Gastroesophageal sphincter (tissue), 4 donors: Measurements from ENCODE around the gene COMMD7. TPM values are rescaled to one million over a fixed set of nuclear protein-coding genes. Genes with fewer than 3 reads are reported as not detected.

Source experiments
- ATAC-seq: fragments of 150-250 bp; one replicate; pipeline ENCODE4 v1.9.1; 2016; ENCODE audit warnings: mild to moderate bottlenecking, moderate library complexity
- H3K27ac ChIP-seq, 4 donors: fragments of 200-600 bp; sonication (generic) in 3 of 4; 1 replicate in 3 of 4; 2 replicates in 1 of 4; pipeline ENCODE4 v1.5.1; 2016 to 2019
- H3K27me3 ChIP-seq: fragments of 200-600 bp; sonication (generic); one replicate; pipeline ENCODE4 v1.5.1; 2019
- H3K36me3 ChIP-seq, 2 donors: fragments of 200-600 bp; sonication (generic); one replicate each; pipeline ENCODE4 v1.5.1; 2019; ENCODE audit warnings: control low read depth in 1 of 2
- H3K4me1 ChIP-seq, 3 donors: fragments of 200-600 bp; sonication (generic); 1 replicate in 2 of 3; 2 replicates in 1 of 3; pipeline ENCODE4 v1.5.1; 2016 to 2019; ENCODE audit warnings: control low read depth in 2 of 3
- H3K4me3 ChIP-seq, 2 donors: fragments of 200-600 bp; sonication (generic); one replicate each; pipeline ENCODE4 v1.5.1; 2019; ENCODE audit warnings: mild to moderate bottlenecking in 1 of 2, moderate library complexity in 1 of 2
- H3K9me3 ChIP-seq, 3 donors: fragments of 200-600 bp; sonication (generic); one replicate each; pipeline ENCODE4 v1.5.1; 2017 to 2019; ENCODE audit warnings: control low read depth in 2 of 3
- EP300 ChIP-seq: sonication (generic); formaldehyde crosslinking; IDR thresholded peaks from one replicate; pipeline ENCODE4 v1.6.1; 2017; ENCODE audit warnings: antibody characterized with exemption, mild to moderate bottlenecking
- POLR2A ChIP-seq, 2 donors: fragments of 450-650 bp; IDR thresholded peaks; one replicate each; pipeline ENCODE4 v1.6.1; 2017; ENCODE audit warnings: antibody characterized with exemption in 2 of 2, mild to moderate bottlenecking in 2 of 2, moderate library complexity in 1 of 2
- POLR2AphosphoS5 ChIP-seq: sonication (generic); formaldehyde crosslinking; IDR thresholded peaks from one replicate; pipeline ENCODE4 v1.6.1; 2017; ENCODE audit warnings: antibody characterized with exemption
- WGBS, 2 donors: methylation state at CpG; one replicate each; pipeline ENCODE4 v1.1.5; 2018; ENCODE audit warnings: low coverage in 1 of 2; 5-methylcytosine and 5-hydroxymethylcytosine counted together
- total RNA-seq, 4 donors: library from RNA; depleted of rRNA; stranded (reverse); fragments of >200 nt; gene quantifications; one replicate each; pipeline ENCODE4 v1.1.0, GENCODE V29; 2016
- TF ChIP-seq, protein P1 (sequence below), 4 experiments: fragments of 200-600 bp in 2 of 4; fragments of 450-650 bp in 2 of 4; sonication (generic) in 1 of 4; IDR thresholded peaks; one replicate each; pipeline ENCODE4 v1.5.1; 2017 to 2019; ENCODE audit warnings: antibody characterized with exemption in 4 of 4, mild to moderate bottlenecking in 2 of 4, moderate library complexity in 2 of 4

The COMMD7 gene
- total RNA-seq, 4 donors from 2014 or later = 25.0 to 33.2 (median 30.7) TPM

DNA sequence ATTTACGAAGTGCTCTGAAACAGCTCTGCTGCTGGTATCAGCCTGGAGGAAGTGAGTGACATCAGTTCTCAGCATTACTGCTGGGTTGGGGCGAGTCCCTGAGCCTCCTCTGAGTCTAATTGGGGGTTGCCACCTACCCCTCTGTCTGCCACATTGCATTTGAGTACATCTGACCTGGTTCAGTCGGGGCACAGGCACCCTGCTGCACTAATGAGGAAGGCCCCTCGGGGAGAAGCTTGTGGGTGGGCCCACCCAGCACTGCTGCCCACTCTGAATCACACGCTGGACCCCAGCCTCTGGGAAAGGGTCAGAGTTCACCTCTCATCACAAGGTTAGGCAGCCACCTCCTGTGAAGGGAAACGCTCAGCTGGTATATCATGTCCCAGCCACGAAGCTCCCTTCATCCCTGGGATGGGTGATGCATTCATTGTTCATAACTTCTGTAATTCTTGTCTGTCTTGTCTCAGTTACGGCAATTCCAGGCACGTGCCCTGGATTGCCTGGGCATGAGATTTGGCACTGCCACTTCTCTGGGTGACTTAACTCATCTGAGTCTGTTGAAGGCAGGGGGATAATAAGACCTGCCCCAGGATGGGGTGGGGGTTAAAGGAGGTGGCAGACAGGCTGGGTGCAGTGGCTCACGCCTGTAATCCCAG is 32.2 kb upstream of the COMMD7 start:
- ATAC-seq = no peak
- no peaks in the 10 kb centered on the region for H3K27me3 ChIP-seq
- peaks cover 0 to 5% of the 10 kb centered on the region in 2 donors for H3K36me3 ChIP-seq
- 93% methylated on average over 5 of the region's 10 CpGs; no CpG with 5 or more reads in 1 of the 2 donors for WGBS, 2 donors
- H3K4me3 ChIP-seq = no peak overlapping the region
- no peak overlapping the region for H3K27ac ChIP-seq
- no peaks in the 10 kb centered on the region for H3K4me1 ChIP-seq
- H3K9me3 ChIP-seq = no peaks in the 10 kb centered on the region
- TF ChIP-seq, protein P1, sequence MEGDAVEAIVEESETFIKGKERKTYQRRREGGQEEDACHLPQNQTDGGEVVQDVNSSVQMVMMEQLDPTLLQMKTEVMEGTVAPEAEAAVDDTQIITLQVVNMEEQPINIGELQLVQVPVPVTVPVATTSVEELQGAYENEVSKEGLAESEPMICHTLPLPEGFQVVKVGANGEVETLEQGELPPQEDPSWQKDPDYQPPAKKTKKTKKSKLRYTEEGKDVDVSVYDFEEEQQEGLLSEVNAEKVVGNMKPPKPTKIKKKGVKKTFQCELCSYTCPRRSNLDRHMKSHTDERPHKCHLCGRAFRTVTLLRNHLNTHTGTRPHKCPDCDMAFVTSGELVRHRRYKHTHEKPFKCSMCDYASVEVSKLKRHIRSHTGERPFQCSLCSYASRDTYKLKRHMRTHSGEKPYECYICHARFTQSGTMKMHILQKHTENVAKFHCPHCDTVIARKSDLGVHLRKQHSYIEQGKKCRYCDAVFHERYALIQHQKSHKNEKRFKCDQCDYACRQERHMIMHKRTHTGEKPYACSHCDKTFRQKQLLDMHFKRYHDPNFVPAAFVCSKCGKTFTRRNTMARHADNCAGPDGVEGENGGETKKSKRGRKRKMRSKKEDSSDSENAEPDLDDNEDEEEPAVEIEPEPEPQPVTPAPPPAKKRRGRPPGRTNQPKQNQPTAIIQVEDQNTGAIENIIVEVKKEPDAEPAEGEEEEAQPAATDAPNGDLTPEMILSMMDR (IDR thresholded peaks at IDR 0.05) = no peak
- TF ChIP-seq EP300 (no peak), POLR2A (IDR thresholded peaks at IDR 0.05) (no peak), POLR2AphosphoS5 (no peak)

DNA sequence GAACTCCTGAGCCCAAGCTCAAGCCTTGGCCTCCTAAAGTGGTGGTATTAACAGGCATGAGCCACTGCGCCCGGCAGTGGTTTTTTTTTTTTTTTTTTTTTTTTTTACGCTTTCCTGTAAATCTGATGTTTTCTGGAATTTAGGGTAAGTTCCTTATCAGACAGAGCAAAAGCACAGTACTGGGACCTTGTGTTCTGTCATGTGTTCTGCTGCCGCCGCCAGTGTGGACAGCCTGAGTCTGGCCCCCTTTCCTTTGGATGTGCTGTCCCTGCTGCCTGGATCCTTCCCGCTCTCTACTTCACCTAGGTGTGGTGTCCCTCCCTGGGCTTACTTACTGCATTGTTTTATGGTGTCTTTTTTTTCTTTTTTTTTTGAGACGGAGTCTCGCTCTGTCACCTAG is 30.6 kb upstream of the COMMD7 start:
- Histone ChIP-seq H3K27ac (no peak overlapping the region), H3K9me3 (no peaks in the 10 kb centered on the region), H3K36me3 (no peaks in the 10 kb centered on the region), H3K27me3 (no peaks in the 10 kb centered on the region), H3K4me1 (no peaks in the 10 kb centered on the region), H3K4me3 (no peak overlapping the region)
- WGBS, 2 donors = 85% methylated on average over 6 of the region's 8 CpGs; no CpG with 5 or more reads in 1 of the 2 donors
- TF ChIP-seq POLR2AphosphoS5 (no peak), EP300 (no peak), POLR2A (IDR thresholded peaks at IDR 0.05) (no peak)
- TF ChIP-seq, protein P1 (IDR thresholded peaks at IDR 0.05) = no peak
- no peak for ATAC-seq

DNA sequence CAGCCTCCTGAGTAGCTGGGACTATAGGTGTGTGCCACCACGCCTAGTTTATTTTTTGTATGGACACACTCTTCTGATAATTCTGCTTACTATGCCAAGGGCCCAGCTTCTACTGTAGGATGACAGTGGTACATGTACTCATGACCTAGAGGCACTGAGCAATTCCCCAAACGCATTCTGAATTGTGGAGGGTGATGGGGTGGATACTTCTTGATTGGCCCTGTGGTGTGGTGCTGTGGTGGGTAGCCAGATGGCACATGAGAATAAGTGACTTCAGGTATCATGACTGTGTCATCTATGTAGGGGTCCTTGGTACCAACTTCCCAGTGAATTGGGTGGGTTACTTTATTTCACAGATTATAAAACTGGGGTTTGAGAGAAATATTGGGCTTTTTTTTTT is 30.0 kb upstream of the COMMD7 start:
- H3K9me3 ChIP-seq = no peaks in the 10 kb centered on the region
- no peaks in the 10 kb centered on the region for H3K27me3 ChIP-seq
- no peak overlapping the region for H3K4me3 ChIP-seq
- no peaks in the 10 kb centered on the region for H3K36me3 ChIP-seq
- no peaks in the 10 kb centered on the region for H3K4me1 ChIP-seq
- no peak overlapping the region for H3K27ac ChIP-seq
- no peak for ATAC-seq
- WGBS, 2 donors = 69 to 100% methylated on average over 1 to 2 of the region's 2 CpGs
- TF ChIP-seq, protein P1 (IDR thresholded peaks at IDR 0.05) = no peak
- no peak for TF ChIP-seq POLR2A (IDR thresholded peaks at IDR 0.05)
- TF ChIP-seq POLR2AphosphoS5 = no peak
- TF ChIP-seq EP300 = no peak

DNA sequence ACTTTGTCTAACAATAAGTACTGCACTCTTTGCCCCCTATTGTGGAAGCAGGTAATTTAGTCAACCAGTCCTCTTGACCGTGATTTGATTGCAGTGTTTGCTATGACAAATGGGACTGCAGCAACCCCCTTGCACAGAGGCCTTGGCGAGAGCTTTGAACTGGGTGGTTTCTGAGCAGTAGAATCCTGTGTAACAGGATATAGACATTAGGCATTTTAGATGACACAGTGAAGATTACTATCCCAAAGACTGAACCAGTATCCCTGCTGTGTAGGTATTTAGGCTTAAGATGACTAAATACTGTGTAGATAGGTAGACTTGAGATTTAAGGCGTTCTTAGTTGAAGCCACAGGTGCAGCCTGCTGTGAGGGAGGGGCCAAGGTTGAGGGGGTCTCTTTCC is 28.8 kb upstream of the COMMD7 start:
- no peak for ATAC-seq
- H3K9me3 ChIP-seq = no peaks in the 10 kb centered on the region
- 83 to 100% methylated on average over 2 to 3 of the region's 3 CpGs for WGBS, 2 donors
- H3K27ac ChIP-seq = no peak overlapping the region
- no peaks in the 10 kb centered on the region for H3K27me3 ChIP-seq
- H3K4me1 ChIP-seq = no peaks in the 10 kb centered on the region
- TF ChIP-seq POLR2A (IDR thresholded peaks at IDR 0.05) (no peak), EP300 (no peak), POLR2AphosphoS5 (no peak)
- TF ChIP-seq, protein P1 (IDR thresholded peaks at IDR 0.05) = no peak
- no peaks in the 10 kb centered on the region for H3K36me3 ChIP-seq
- no peak overlapping the region for H3K4me3 ChIP-seq
